GM19328 (cell line): ENCODE measurements around the gene SIRT4.
"Not testable (repeated sequence)": the region's sequence is repeated elsewhere in the genome, so short reads cannot be mapped to it uniquely, and the experiment has no call there.

Experiments used
- ATAC-seq: cut with Tn5 transposase; IDR thresholded peaks from one replicate; pipeline ENCODE4 v1.9.1; 2021; ENCODE audit warnings: mild to moderate bottlenecking, moderate library complexity; ENCODE audit not compliant: unreplicated experiment

SIRT4 gene

GRCh38 chr12:120332523-120332922 is 30.4 kb downstream of the SIRT4 start:
- no peak for ATAC-seq

- ATAC-seq: not testable (repeated sequence)
These were observed 33.3 kb downstream of the SIRT4 start for GRCh38 chr12:120335447-120335846.

GRCh38 chr12:120336392-120336791 is 34.3 kb downstream of the SIRT4 start:
- ATAC-seq: not testable (repeated sequence)

- ATAC-seq: no peak
These were observed 35.6 kb downstream of the SIRT4 start for GRCh38 chr12:120337730-120338129.

GRCh38 chr12:120339256-120339655 is 37.1 kb downstream of the SIRT4 start:
- no peak for ATAC-seq

GRCh38 chr12:120342175-120343038 is 40.3 kb downstream of the SIRT4 start:
- ATAC-seq: no peak

GRCh38 chr12:120343039-120343537 is 41.0 kb downstream of the SIRT4 start:
- no peak for ATAC-seq

GRCh38 chr12:120343692-120344091 is 41.6 kb downstream of the SIRT4 start:
- ATAC-seq: no peak

GRCh38 chr12:120346031-120346430 is 43.9 kb downstream of the SIRT4 start:
- no peak for ATAC-seq

GRCh38 chr12:120346681-120347080 is 44.6 kb downstream of the SIRT4 start:
- ATAC-seq: no peak

- no peak for ATAC-seq
These were observed 45.6 kb downstream of the SIRT4 start for GRCh38 chr12:120347766-120348165.

GRCh38 chr12:120350576-120351350 is 48.6 kb downstream of the SIRT4 start:
- ATAC-seq: no peak

- no peak for ATAC-seq
These were observed 50.0 kb downstream of the SIRT4 start for GRCh38 chr12:120352117-120352516.

GRCh38 chr12:120353136-120353535 is 51.0 kb downstream of the SIRT4 start:
- ATAC-seq: no peak

- ATAC-seq: no peak
These were observed 51.6 kb downstream of the SIRT4 start for GRCh38 chr12:120353556-120354317.

GRCh38 chr12:120356567-120357030 is 54.5 kb downstream of the SIRT4 start:
- no peak for ATAC-seq

- ATAC-seq: no peak
These were observed 55.0 kb downstream of the SIRT4 start for GRCh38 chr12:120357104-120357503.

- ATAC-seq: no peak
These were observed 56.4 kb downstream of the SIRT4 start for GRCh38 chr12:120358412-120359100.

- no peak for ATAC-seq
These were observed 57.0 kb downstream of the SIRT4 start for GRCh38 chr12:120359128-120359527.

GRCh38 chr12:120361506-120362208 is 59.5 kb downstream of the SIRT4 start:
- no peak for ATAC-seq
